GM20000 (cell line): ENCODE data around the gene KCNG2.

Experiments used
- DNase-seq: peaks from one replicate; pipeline ENCODE4 v3.0.0; 2012; ENCODE audit warnings: low spot score
- TF ChIP-seq, protein P1 (sequence below): IDR thresholded peaks from 2 replicates; pipeline ENCODE4 v1.5.1; 2012; ENCODE audit warnings: mild to moderate bottlenecking, control low read depth; ENCODE audit errors: extremely low read depth, missing control alignments

Gene KCNG2

DNA sequence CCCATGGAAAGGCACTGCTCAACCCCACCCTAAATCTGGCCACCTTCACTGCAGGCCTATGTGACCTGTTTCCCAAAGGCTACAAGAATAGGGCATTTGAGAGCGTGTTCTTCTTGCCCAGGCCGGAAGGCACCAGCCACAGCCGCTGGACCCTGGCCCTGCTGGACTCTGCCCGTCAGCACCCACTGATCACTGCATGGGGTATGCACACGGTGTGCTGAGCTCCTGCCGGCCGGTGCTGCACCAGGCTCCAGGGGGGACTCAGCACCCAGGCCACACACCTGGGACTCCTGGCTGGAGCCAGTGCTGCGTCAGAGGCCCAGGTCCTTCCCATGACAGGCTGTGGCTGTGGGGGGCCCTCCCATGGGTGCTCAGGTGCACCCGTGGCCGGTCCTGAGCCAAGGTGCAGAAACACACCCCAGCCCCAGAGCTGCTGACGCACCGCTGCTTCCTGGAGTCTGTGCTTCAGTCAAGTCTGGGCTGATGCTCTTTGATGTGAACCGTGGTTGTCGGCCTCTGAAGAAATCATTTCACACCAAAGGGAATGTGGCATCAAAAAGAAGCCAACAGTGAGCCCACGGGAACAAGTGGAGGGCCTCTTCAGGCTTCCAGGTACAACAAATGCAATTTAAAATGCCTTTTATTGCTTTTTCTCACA lies 6.5 kb downstream of the KCNG2 start:
- no peak for DNase-seq
- TF ChIP-seq, protein P1, sequence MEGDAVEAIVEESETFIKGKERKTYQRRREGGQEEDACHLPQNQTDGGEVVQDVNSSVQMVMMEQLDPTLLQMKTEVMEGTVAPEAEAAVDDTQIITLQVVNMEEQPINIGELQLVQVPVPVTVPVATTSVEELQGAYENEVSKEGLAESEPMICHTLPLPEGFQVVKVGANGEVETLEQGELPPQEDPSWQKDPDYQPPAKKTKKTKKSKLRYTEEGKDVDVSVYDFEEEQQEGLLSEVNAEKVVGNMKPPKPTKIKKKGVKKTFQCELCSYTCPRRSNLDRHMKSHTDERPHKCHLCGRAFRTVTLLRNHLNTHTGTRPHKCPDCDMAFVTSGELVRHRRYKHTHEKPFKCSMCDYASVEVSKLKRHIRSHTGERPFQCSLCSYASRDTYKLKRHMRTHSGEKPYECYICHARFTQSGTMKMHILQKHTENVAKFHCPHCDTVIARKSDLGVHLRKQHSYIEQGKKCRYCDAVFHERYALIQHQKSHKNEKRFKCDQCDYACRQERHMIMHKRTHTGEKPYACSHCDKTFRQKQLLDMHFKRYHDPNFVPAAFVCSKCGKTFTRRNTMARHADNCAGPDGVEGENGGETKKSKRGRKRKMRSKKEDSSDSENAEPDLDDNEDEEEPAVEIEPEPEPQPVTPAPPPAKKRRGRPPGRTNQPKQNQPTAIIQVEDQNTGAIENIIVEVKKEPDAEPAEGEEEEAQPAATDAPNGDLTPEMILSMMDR: no peak

- no peak for DNase-seq
- TF ChIP-seq, protein P1: no peak
These were observed 7.6 kb downstream of the KCNG2 start for GRCh38 chr18:79805211-79805887.

GRCh38 chr18:79805926-79806487 lies 8.3 kb downstream of the KCNG2 start:
- TF ChIP-seq, protein P1: no peak
- DNase-seq: no peak

- TF ChIP-seq, protein P1: no peak
- no peak for DNase-seq
These were observed 9.5 kb downstream of the KCNG2 start for GRCh38 chr18:79806976-79807841.

DNA sequence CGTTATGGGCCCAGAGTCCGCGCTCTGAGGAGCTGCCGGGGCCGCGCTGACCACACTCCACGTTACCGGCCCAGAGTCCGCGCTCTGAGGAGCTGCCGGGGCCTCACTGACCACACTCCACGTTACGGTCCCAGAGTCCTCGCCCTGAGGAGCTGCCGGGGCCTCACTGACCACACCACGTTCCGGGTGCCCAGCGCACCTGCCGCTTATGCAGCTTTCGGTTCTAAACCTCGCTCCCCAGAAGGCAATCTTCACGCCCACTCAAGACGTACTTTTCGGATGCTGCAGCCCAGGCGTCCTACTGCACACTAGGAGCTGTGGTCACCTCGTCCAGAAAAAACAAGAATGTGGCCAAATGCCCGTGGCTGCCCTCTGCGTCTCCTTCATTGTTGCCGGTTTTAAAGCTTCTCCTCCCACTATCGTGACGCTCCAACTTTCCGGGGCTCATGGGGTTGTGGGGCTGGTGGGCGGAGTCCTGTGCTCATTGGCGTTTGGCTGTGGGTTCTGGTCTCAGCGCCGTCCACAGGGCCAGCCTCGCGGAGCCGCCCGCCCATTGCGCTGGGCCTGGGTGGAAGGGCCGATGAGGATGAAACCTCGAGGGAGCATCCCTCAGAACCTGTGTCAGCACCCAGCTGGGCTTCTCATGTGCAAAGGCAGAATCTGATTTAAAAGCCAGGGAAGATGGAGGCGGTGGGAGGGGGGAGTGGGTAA lies 11.9 kb downstream of the KCNG2 start:
- no peak for DNase-seq
- TF ChIP-seq, protein P1: no peak

DNA sequence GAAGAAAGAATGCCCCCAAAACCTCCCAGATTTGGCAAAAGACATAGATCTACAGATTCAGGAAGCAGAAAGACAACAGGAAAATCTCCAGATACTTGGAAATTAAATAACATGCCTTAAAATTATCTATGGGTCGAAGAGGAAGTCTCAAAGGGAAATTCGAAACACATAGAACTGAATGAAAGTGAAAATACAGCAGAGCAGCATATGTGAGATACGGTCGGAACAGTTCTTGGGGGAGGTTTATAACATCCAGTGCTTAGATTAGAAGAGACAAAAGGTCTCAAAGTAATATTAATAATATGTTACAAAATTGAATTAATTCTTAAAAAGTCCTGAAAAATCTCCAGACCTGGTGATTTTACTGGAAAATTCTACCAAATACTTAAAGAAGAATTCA lies 14.3 kb downstream of the KCNG2 start:
- TF ChIP-seq, protein P1: no peak
- DNase-seq: no peak
